Activated T-helper 2 cell treated with anti-CD3 and anti-CD28 coated beads, Interferon-gamma antibody, Interleukin-2, Interleukin-4, amounts not matched to agents 10 μg/mL and 5 μg/mL and 100 μg/mL, durations not matched to agents 14 hours and 24 hours and 36 hours (primary cell): ENCODE data around the gene NELFB. TPM values are rescaled to one million over a fixed set of nuclear protein-coding genes. Genes with fewer than 3 reads are reported as not detected.
A peak's percentile ranks its signal among the peaks of the same experiment; 100 is the strongest.

Experiments used
- DNase-seq: peaks from one replicate; pipeline ENCODE4 v3.0.0; 2021; ENCODE audit warnings: low spot score
- H3K27ac Mint-ChIP-seq: one replicate; pipeline ENCODE4 v1.8.0; 2021; ENCODE audit warnings: mixed read lengths
- H3K27me3 Mint-ChIP-seq: one replicate; pipeline ENCODE4 v1.8.0; 2021; ENCODE audit warnings: low read depth, mixed read lengths
- H3K36me3 Mint-ChIP-seq: one replicate; pipeline ENCODE4 v1.8.0; 2021; ENCODE audit warnings: low read depth, mixed read lengths
- H3K4me1 Mint-ChIP-seq: one replicate; pipeline ENCODE4 v1.8.0; 2021; ENCODE audit warnings: low read depth, mixed read lengths
- H3K4me3 Mint-ChIP-seq: one replicate; pipeline ENCODE4 v1.8.0; 2021; ENCODE audit warnings: low read depth, mild to moderate bottlenecking, moderate library complexity, mixed read lengths
- H3K9me3 Mint-ChIP-seq: one replicate; pipeline ENCODE4 v1.8.0; 2021; ENCODE audit warnings: mixed read lengths
- intact Hi-C: fragments of 100-400 bp; cut with micrococcal nuclease; formaldehyde crosslinking; loops from one replicate; pipeline ENCODE4 v1.15.1; 2023
- total RNA-seq: library from RNA; stranded (reverse); gene quantifications from 2 replicates; pipeline ENCODE4 v1.2.3, GENCODE V29; 2022

The NELFB gene
- total RNA-seq, 1 donor from 2014 or later: 71.4 TPM

GRCh38 chr9:137266162-137266527 lies 11.0 kb downstream of the NELFB start:
- intact Hi-C loops: no loop called here
- Mint-ChIP-seq H3K36me3 (peaks cover 47% of the 10 kb centered on the region), H3K27ac (no peak overlapping the region), H3K27me3 (no peaks in the 10 kb centered on the region), H3K4me1 (peaks cover 3% of the 10 kb centered on the region), H3K9me3 (no peaks in the 10 kb centered on the region), H3K4me3 (no peak overlapping the region)
- DNase-seq: no peak

- H3K9me3 Mint-ChIP-seq: no peaks in the 10 kb centered on the region
- intact Hi-C loops: no loop called here
- no peak overlapping the region for H3K27ac Mint-ChIP-seq
- peaks cover 46% of the 10 kb centered on the region for H3K36me3 Mint-ChIP-seq
- no peaks in the 10 kb centered on the region for H3K27me3 Mint-ChIP-seq
- peaks cover 6% of the 10 kb centered on the region for H3K4me1 Mint-ChIP-seq
- H3K4me3 Mint-ChIP-seq: no peak overlapping the region
- DNase-seq: no peak
These were observed 11.7 kb downstream of the NELFB start for GRCh38 chr9:137266585-137267453.

- H3K4me1 Mint-ChIP-seq: peaks cover 6% of the 10 kb centered on the region
- H3K27me3 Mint-ChIP-seq: no peaks in the 10 kb centered on the region
- DNase-seq: no peak
- peaks cover 40% of the 10 kb centered on the region for H3K36me3 Mint-ChIP-seq
- H3K9me3 Mint-ChIP-seq: no peaks in the 10 kb centered on the region
- intact Hi-C loops: no loop called here
- no peak overlapping the region for H3K27ac Mint-ChIP-seq
- H3K4me3 Mint-ChIP-seq: no peak overlapping the region
These were observed 12.8 kb downstream of the NELFB start for GRCh38 chr9:137267933-137268355.

GRCh38 chr9:137268538-137269201 lies 13.5 kb downstream of the NELFB start:
- H3K9me3 Mint-ChIP-seq: no peaks in the 10 kb centered on the region
- peaks cover 41% of the 10 kb centered on the region for H3K36me3 Mint-ChIP-seq
- DNase-seq: no peak
- intact Hi-C loops: no loop called here
- H3K4me1 Mint-ChIP-seq: peaks cover 6% of the 10 kb centered on the region
- H3K27me3 Mint-ChIP-seq: no peaks in the 10 kb centered on the region
- no peak overlapping the region for H3K27ac Mint-ChIP-seq
- no peak overlapping the region for H3K4me3 Mint-ChIP-seq

GRCh38 chr9:137269231-137269772 lies 14.2 kb downstream of the NELFB start:
- H3K36me3 Mint-ChIP-seq: peaks cover 36% of the 10 kb centered on the region
- intact Hi-C loops: no loop called here
- no peak overlapping the region for H3K4me3 Mint-ChIP-seq
- H3K9me3 Mint-ChIP-seq: no peaks in the 10 kb centered on the region
- DNase-seq: no peak
- H3K4me1 Mint-ChIP-seq: peaks cover 6% of the 10 kb centered on the region
- no peak overlapping the region for H3K27ac Mint-ChIP-seq
- no peaks in the 10 kb centered on the region for H3K27me3 Mint-ChIP-seq

- peaks cover 32% of the 10 kb centered on the region for H3K36me3 Mint-ChIP-seq
- intact Hi-C loops: no loop called here
- H3K4me3 Mint-ChIP-seq: no peak overlapping the region
- no peak overlapping the region for H3K27ac Mint-ChIP-seq
- H3K4me1 Mint-ChIP-seq: peaks cover 6% of the 10 kb centered on the region
- DNase-seq: no peak
- H3K27me3 Mint-ChIP-seq: no peaks in the 10 kb centered on the region
- H3K9me3 Mint-ChIP-seq: no peaks in the 10 kb centered on the region
These were observed 16.0 kb downstream of the NELFB start for GRCh38 chr9:137270929-137271695.

GRCh38 chr9:137271696-137272076 lies 16.6 kb downstream of the NELFB start:
- peaks cover 7% of the 10 kb centered on the region for H3K4me1 Mint-ChIP-seq
- peaks cover 32% of the 10 kb centered on the region for H3K36me3 Mint-ChIP-seq
- H3K4me3 Mint-ChIP-seq: no peak overlapping the region
- no peaks in the 10 kb centered on the region for H3K27me3 Mint-ChIP-seq
- intact Hi-C loops: no loop called here
- no peak overlapping the region for H3K27ac Mint-ChIP-seq
- no peaks in the 10 kb centered on the region for H3K9me3 Mint-ChIP-seq
- no peak for DNase-seq

GRCh38 chr9:137272241-137273094 lies 17.3 kb downstream of the NELFB start:
- intact Hi-C loops: no loop called here
- peaks cover 30% of the 10 kb centered on the region for H3K36me3 Mint-ChIP-seq
- H3K4me1 Mint-ChIP-seq: peaks cover 11% of the 10 kb centered on the region
- H3K9me3 Mint-ChIP-seq: no peaks in the 10 kb centered on the region
- H3K27ac Mint-ChIP-seq: no peak overlapping the region
- DNase-seq: no peak
- no peaks in the 10 kb centered on the region for H3K27me3 Mint-ChIP-seq
- no peak overlapping the region for H3K4me3 Mint-ChIP-seq

- intact Hi-C loops: no loop called here
- H3K27me3 Mint-ChIP-seq: no peaks in the 10 kb centered on the region
- H3K36me3 Mint-ChIP-seq: peaks cover 26% of the 10 kb centered on the region
- no peak overlapping the region for H3K4me3 Mint-ChIP-seq
- peaks cover 11% of the 10 kb centered on the region for H3K4me1 Mint-ChIP-seq
- H3K27ac Mint-ChIP-seq: no peak overlapping the region
- DNase-seq: no peak
- no peaks in the 10 kb centered on the region for H3K9me3 Mint-ChIP-seq
These were observed 18.0 kb downstream of the NELFB start for GRCh38 chr9:137273095-137273490.

- H3K27ac Mint-ChIP-seq: no peak overlapping the region
- peaks cover 11% of the 10 kb centered on the region for H3K4me1 Mint-ChIP-seq
- intact Hi-C loops: no loop called here
- DNase-seq: no peak
- H3K9me3 Mint-ChIP-seq: no peaks in the 10 kb centered on the region
- peaks cover 22% of the 10 kb centered on the region for H3K36me3 Mint-ChIP-seq
- no peak overlapping the region for H3K4me3 Mint-ChIP-seq
- H3K27me3 Mint-ChIP-seq: no peaks in the 10 kb centered on the region
These were observed 18.6 kb downstream of the NELFB start for GRCh38 chr9:137273611-137274320.

- Mint-ChIP-seq H3K36me3 (peaks cover 13% of the 10 kb centered on the region), H3K4me1 (peaks cover 9% of the 10 kb centered on the region), H3K27ac (peak overlapping the region; percentile 29), H3K27me3 (no peaks in the 10 kb centered on the region), H3K9me3 (no peaks in the 10 kb centered on the region), H3K4me3 (no peak overlapping the region)
- intact Hi-C loops: no loop called here
- no peak for DNase-seq
These were observed 20.1 kb downstream of the NELFB start for GRCh38 chr9:137275203-137275587.
